ENCODE results near the gene LRFN5. TPM values are rescaled to one million over a fixed set of nuclear protein-coding genes. Genes with fewer than 3 reads are reported as not detected.

LRFN5 gene
- total and polyA plus RNA-seq, 2 donors (not counting 1 experiment from before 2014, with no cell fraction given) = 0.14 to 3.6 TPM

DNA sequence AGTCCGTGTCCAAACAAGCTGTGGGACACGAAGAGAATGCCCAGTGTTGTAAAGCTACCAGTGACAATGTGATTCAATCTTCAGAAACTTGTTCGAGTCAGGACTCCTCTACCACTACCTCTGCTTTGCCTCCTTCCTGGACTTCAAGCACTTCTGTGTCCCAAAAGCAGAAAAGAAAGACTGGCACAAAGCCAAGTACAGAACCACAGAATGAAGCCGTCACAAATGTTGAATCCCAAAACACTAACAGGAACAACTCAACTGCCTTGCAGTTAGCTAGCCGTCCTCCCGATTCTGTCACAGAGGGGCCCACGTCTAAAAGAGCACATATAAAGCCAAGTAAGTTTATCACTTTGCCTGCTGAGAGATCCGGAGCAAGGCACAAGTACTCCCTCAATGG, 284.9 kb downstream of the LRFN5 start:
- Histone ChIP-seq H2AFZ (ENCODE audit: low read length) (no peak overlapping the region), H3K9ac (ENCODE audit: insufficient read depth, low read length) (no peak overlapping the region), H3K79me2 (ENCODE audit: control insufficient read depth, insufficient read depth, low read length) (no peaks in the 10 kb centered on the region), H3K4me3 (replicated peaks in 1 of 4; ENCODE audit: control extremely low read depth in 1 of 4, insufficient read depth in 1 of 4, low read depth in 3 of 4, low read length in 4 of 4) (no peak overlapping the region), H3K27me3 (ENCODE audit: control insufficient read depth, insufficient read depth, low read length) (no peaks in the 10 kb centered on the region), H3K9me3 (ENCODE audit: control insufficient read depth, insufficient read depth, low read depth, low read length) (no peaks in the 10 kb centered on the region), H4K20me1 (ENCODE audit: control insufficient read depth, extremely low read depth, insufficient read depth, low read length) (no peaks in the 10 kb centered on the region), H3K27ac (ENCODE audit: insufficient read depth, low read length) (no peak overlapping the region), H3K4me2 (ENCODE audit: extremely low read depth, insufficient read depth, low read length) (no peak overlapping the region), H3K36me3 (ENCODE audit: control insufficient read depth, insufficient read depth, low read length) (no peaks in the 10 kb centered on the region), H3K4me1 (ENCODE audit: control insufficient read depth, extremely low read depth, insufficient read depth, low read length) (no peaks in the 10 kb centered on the region)
- peak in 1 of 2 donors; percentile 4 for DNase-seq (ENCODE audit: low read depth in 2 of 2)
- no peak for TF ChIP-seq EZH2 (IDR thresholded peaks at IDR 0.05; ENCODE audit: low read length, missing control alignments)
- TF ChIP-seq, protein P1, sequence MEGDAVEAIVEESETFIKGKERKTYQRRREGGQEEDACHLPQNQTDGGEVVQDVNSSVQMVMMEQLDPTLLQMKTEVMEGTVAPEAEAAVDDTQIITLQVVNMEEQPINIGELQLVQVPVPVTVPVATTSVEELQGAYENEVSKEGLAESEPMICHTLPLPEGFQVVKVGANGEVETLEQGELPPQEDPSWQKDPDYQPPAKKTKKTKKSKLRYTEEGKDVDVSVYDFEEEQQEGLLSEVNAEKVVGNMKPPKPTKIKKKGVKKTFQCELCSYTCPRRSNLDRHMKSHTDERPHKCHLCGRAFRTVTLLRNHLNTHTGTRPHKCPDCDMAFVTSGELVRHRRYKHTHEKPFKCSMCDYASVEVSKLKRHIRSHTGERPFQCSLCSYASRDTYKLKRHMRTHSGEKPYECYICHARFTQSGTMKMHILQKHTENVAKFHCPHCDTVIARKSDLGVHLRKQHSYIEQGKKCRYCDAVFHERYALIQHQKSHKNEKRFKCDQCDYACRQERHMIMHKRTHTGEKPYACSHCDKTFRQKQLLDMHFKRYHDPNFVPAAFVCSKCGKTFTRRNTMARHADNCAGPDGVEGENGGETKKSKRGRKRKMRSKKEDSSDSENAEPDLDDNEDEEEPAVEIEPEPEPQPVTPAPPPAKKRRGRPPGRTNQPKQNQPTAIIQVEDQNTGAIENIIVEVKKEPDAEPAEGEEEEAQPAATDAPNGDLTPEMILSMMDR (conservative IDR thresholded peaks at IDR 0.05 in 1 of 2, IDR thresholded peaks at IDR 0.05 in 1 of 2; ENCODE audit: low read depth in 1 of 2, low read length in 2 of 2) = no peak

DNA sequence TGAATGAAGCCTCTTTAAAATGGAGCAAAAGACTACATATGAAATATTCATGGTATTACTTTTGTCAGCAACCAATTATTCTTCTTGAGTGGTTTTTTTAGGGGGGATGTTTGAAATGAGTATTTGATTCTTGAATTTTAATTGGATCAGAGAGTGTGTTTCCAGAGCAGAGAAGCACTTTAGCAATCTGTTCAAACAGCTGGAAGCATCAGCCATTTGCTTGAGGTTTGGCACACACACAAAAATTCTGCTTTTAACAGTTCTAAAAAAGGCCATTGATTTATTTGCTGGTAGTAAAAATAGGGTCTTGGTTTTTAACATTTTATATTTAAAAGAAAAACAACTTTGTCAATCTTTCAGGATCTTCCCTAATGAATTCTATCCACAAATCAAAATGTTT, 292.7 kb downstream of the LRFN5 start:
- Histone ChIP-seq H3K4me1 (ENCODE audit: control insufficient read depth, extremely low read depth, insufficient read depth, low read length) (no peaks in the 10 kb centered on the region), H3K4me3 (replicated peaks in 1 of 4; ENCODE audit: control extremely low read depth in 1 of 4, insufficient read depth in 1 of 4, low read depth in 3 of 4, low read length in 4 of 4) (no peak overlapping the region), H3K36me3 (ENCODE audit: control insufficient read depth, insufficient read depth, low read length) (no peaks in the 10 kb centered on the region), H3K79me2 (ENCODE audit: control insufficient read depth, insufficient read depth, low read length) (no peaks in the 10 kb centered on the region), H2AFZ (ENCODE audit: low read length) (no peak overlapping the region), H3K27me3 (ENCODE audit: control insufficient read depth, insufficient read depth, low read length) (no peaks in the 10 kb centered on the region), H3K4me2 (ENCODE audit: extremely low read depth, insufficient read depth, low read length) (no peak overlapping the region), H3K9ac (ENCODE audit: insufficient read depth, low read length) (no peak overlapping the region), H3K27ac (ENCODE audit: insufficient read depth, low read length) (no peak overlapping the region), H4K20me1 (ENCODE audit: control insufficient read depth, extremely low read depth, insufficient read depth, low read length) (no peaks in the 10 kb centered on the region), H3K9me3 (ENCODE audit: control insufficient read depth, insufficient read depth, low read depth, low read length) (no peaks in the 10 kb centered on the region)
- no peak for TF ChIP-seq EZH2 (IDR thresholded peaks at IDR 0.05; ENCODE audit: low read length, missing control alignments)
- TF ChIP-seq, protein P1 (conservative IDR thresholded peaks at IDR 0.05 in 1 of 2, IDR thresholded peaks at IDR 0.05 in 1 of 2; ENCODE audit: low read depth in 1 of 2, low read length in 2 of 2) = no peak
- peak; percentile 23 to 75 for DNase-seq (ENCODE audit: low read depth in 2 of 2)

DNA sequence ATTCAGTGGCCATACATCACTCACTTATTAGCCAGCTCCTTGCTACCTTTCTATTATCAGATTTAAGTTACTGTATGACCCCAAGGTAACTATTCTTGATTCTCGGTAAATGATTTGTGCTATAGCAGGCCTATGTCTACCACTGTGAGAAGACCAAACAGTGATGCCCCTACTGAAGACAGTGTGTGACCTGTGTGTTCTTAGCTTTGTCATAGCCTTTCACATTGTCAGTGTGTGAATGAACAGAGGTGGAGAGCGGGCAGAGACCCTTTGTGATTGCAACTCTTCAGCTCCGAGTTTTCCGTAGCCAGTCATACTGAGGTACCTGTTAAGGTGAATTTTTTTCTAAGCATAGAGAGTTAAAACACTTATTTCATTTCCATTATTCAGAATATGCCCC, 294.0 kb downstream of the LRFN5 start:
- no peak overlapping the region for H3K27ac ChIP-seq (ENCODE audit: insufficient read depth, low read length)
- no peaks in the 10 kb centered on the region for H3K27me3 ChIP-seq (ENCODE audit: control insufficient read depth, insufficient read depth, low read length)

More for the DNA sequence above, 294.0 kb downstream of the LRFN5 start:
- no peak for TF ChIP-seq EZH2 (IDR thresholded peaks at IDR 0.05; ENCODE audit: low read length, missing control alignments)
- TF ChIP-seq, protein P1 (conservative IDR thresholded peaks at IDR 0.05 in 1 of 2, IDR thresholded peaks at IDR 0.05 in 1 of 2; ENCODE audit: low read depth in 1 of 2, low read length in 2 of 2) = no peak
- Histone ChIP-seq H3K9ac (ENCODE audit: insufficient read depth, low read length) (no peak overlapping the region), H3K4me2 (ENCODE audit: extremely low read depth, insufficient read depth, low read length) (no peak overlapping the region), H4K20me1 (ENCODE audit: control insufficient read depth, extremely low read depth, insufficient read depth, low read length) (no peaks in the 10 kb centered on the region), H3K4me3 (replicated peaks in 1 of 4; ENCODE audit: control extremely low read depth in 1 of 4, insufficient read depth in 1 of 4, low read depth in 3 of 4, low read length in 4 of 4) (no peak overlapping the region), H3K9me3 (ENCODE audit: control insufficient read depth, insufficient read depth, low read depth, low read length) (no peaks in the 10 kb centered on the region), H3K36me3 (ENCODE audit: control insufficient read depth, insufficient read depth, low read length) (no peaks in the 10 kb centered on the region), H3K4me1 (ENCODE audit: control insufficient read depth, extremely low read depth, insufficient read depth, low read length) (no peaks in the 10 kb centered on the region), H3K79me2 (ENCODE audit: control insufficient read depth, insufficient read depth, low read length) (no peaks in the 10 kb centered on the region), H2AFZ (ENCODE audit: low read length) (no peak overlapping the region)
- no peak for DNase-seq (ENCODE audit: low read depth in 2 of 2)
